ENCODE measurements around the gene ZDHHC1. TPM values are rescaled to one million over a fixed set of nuclear protein-coding genes. Genes with fewer than 3 reads are reported as not detected.

Gene ZDHHC1
- total and polyA plus RNA-seq, 2 of the 13 experiments (the other 11 are each of a cell fraction or from before 2014, with no cell fraction given): 0.51 to 1.1 TPM

- TF ChIP-seq, protein P1, sequence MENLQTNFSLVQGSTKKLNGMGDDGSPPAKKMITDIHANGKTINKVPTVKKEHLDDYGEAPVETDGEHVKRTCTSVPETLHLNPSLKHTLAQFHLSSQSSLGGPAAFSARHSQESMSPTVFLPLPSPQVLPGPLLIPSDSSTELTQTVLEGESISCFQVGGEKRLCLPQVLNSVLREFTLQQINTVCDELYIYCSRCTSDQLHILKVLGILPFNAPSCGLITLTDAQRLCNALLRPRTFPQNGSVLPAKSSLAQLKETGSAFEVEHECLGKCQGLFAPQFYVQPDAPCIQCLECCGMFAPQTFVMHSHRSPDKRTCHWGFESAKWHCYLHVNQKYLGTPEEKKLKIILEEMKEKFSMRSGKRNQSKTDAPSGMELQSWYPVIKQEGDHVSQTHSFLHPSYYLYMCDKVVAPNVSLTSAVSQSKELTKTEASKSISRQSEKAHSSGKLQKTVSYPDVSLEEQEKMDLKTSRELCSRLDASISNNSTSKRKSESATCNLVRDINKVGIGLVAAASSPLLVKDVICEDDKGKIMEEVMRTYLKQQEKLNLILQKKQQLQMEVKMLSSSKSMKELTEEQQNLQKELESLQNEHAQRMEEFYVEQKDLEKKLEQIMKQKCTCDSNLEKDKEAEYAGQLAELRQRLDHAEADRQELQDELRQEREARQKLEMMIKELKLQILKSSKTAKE (CRISPR knock-in tag; IDR thresholded peaks at IDR 0.05; ENCODE audit: borderline replicate concordance): no peak
- no peak for TF ChIP-seq ZNF75D (CRISPR knock-in tag; IDR thresholded peaks at IDR 0.05; ENCODE audit: borderline replicate concordance)
- TF ChIP-seq ZSCAN29 (CRISPR knock-in tag; conservative IDR thresholded peaks at IDR 0.05): no peak
- no peak for TF ChIP-seq ZNF607 (CRISPR knock-in tag; IDR thresholded peaks at IDR 0.05; ENCODE audit: borderline replicate concordance)
- TF ChIP-seq XBP1 (CRISPR knock-in tag; IDR thresholded peaks at IDR 0.05): no peak
- TF ChIP-seq ZNF768 (CRISPR knock-in tag; IDR thresholded peaks at IDR 0.05): peak; percentile 29; the same call in 1 of the 2 replicates
- TF ChIP-seq, protein P2, sequence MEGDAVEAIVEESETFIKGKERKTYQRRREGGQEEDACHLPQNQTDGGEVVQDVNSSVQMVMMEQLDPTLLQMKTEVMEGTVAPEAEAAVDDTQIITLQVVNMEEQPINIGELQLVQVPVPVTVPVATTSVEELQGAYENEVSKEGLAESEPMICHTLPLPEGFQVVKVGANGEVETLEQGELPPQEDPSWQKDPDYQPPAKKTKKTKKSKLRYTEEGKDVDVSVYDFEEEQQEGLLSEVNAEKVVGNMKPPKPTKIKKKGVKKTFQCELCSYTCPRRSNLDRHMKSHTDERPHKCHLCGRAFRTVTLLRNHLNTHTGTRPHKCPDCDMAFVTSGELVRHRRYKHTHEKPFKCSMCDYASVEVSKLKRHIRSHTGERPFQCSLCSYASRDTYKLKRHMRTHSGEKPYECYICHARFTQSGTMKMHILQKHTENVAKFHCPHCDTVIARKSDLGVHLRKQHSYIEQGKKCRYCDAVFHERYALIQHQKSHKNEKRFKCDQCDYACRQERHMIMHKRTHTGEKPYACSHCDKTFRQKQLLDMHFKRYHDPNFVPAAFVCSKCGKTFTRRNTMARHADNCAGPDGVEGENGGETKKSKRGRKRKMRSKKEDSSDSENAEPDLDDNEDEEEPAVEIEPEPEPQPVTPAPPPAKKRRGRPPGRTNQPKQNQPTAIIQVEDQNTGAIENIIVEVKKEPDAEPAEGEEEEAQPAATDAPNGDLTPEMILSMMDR (CRISPR knock-in tag; IDR thresholded peaks at IDR 0.05): no peak; the same call in 1 of the 2 replicates
- TF ChIP-seq ZBED4 (CRISPR knock-in tag; IDR thresholded peaks at IDR 0.05; ENCODE audit: borderline replicate concordance): 0 out of 2 replicates have a peak, but pooled peaks have one; percentile 22
- TF ChIP-seq, protein P3, sequence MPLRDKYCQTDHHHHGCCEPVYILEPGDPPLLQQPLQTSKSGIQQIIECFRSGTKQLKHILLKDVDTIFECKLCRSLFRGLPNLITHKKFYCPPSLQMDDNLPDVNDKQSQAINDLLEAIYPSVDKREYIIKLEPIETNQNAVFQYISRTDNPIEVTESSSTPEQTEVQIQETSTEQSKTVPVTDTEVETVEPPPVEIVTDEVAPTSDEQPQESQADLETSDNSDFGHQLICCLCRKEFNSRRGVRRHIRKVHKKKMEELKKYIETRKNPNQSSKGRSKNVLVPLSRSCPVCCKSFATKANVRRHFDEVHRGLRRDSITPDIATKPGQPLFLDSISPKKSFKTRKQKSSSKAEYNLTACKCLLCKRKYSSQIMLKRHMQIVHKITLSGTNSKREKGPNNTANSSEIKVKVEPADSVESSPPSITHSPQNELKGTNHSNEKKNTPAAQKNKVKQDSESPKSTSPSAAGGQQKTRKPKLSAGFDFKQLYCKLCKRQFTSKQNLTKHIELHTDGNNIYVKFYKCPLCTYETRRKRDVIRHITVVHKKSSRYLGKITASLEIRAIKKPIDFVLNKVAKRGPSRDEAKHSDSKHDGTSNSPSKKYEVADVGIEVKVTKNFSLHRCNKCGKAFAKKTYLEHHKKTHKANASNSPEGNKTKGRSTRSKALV (CRISPR knock-in tag; IDR thresholded peaks at IDR 0.05): peak; percentile 93
- TF ChIP-seq IRX3 (CRISPR knock-in tag; IDR thresholded peaks at IDR 0.05; ENCODE audit: borderline replicate concordance, low read depth): no peak
- TF ChIP-seq YEATS4 (CRISPR knock-in tag; IDR thresholded peaks at IDR 0.05; ENCODE audit: borderline replicate concordance): peak; percentile 12; the same call in 1 of the 2 replicates
Observed at GRCh38 chr16:67430977-67431774, 14.9 kb upstream of the ZDHHC1 start, which contains the start of gene HSD11B2 (continued).

Measured in HepG2 (cell line).